ENCODE measurements around the gene PDCD1.
"Not testable (repeated sequence)": the region's sequence is repeated elsewhere in the genome, so short reads cannot be mapped to it uniquely, and the experiment has no call there.

Gene PDCD1

DNA sequence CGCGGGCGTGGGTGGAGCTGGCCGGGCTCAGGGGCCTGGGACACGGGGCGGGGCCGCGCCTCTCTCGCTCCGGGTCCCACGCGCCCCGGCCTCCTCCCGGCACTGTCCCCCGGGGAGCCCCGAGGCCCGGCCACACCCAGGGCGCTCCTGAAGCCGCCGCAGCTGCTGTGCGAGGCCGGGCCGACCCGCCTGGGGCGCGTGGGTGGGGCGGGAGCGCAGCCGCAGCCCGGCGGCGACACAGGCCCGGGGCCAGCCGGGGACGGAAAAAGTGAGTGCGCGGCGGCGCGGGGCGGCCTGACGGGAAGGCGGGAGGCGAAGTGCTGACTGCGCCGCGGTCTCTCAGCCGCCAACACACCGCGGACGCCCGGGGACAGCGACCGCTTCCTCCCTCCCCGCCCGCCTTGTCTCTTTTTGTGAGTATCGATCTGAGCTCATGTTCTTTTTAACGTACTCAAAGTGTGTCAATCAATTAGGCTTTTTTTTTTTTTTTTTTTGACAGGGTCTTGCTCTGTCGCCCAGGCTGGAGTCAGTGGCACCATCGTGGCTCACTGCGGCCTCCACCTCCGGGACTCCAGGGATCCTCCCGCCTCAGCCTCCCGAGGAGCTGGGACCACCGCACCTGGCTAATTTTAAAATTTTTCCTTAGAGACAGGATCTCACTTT, 14.5 kb downstream of the PDCD1 start:
- no peaks in the 10 kb centered on the region for H3K36me3 Mint-ChIP-seq
- H3K4me3 Mint-ChIP-seq = peak overlapping the region; percentile 75
- no peaks in the 10 kb centered on the region for H3K9me3 Mint-ChIP-seq
- H3K4me1 Mint-ChIP-seq = peaks cover 35% of the 10 kb centered on the region
- peak overlapping the region; percentile 74 for H3K27ac Mint-ChIP-seq
- peak; percentile 92 for ATAC-seq
- no peaks in the 10 kb centered on the region for H3K27me3 Mint-ChIP-seq

DNA sequence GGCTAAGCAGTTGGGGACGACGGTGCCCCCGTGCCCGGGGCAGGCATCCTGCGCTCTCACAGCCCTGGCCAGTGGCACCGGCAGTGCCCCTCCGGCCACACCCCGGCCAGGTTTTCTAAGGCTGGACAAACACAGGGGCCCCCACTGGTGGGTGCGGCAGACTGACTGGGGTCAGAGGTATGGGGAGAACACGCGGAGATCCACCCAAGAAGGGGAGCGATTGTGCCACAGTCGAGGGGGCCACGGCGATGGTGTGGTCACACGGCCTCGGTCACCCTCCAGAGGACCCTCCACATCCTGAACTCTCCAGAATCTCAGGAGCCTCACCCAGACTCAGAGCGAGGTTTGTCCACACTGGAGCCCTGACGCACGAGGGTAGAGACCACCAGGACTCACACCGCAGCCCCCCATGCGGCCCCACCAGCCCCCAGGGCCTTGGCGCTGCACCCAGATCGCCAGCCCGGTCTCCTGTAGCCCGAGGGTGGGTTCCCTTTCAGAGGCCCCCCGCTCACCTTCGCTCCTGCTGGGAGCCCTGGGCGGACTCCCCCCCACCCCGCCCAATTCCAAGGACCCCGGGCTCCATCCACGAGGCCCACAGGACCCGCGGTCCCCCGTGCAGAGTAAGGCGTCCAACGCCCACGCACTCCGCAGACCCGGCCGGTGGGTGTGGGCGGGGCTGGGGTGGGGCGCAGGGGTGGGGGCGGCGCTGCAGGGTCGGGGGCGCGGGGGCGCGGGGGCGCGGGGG, 15.2 kb downstream of the PDCD1 start:
- Mint-ChIP-seq H3K27ac (peak overlapping the region; percentile 84), H3K4me3 (peak overlapping the region; percentile 68), H3K36me3 (no peaks in the 10 kb centered on the region), H3K9me3 (no peaks in the 10 kb centered on the region), H3K27me3 (no peaks in the 10 kb centered on the region), H3K4me1 (peaks cover 35% of the 10 kb centered on the region)
- peak; percentile 3 for ATAC-seq

DNA sequence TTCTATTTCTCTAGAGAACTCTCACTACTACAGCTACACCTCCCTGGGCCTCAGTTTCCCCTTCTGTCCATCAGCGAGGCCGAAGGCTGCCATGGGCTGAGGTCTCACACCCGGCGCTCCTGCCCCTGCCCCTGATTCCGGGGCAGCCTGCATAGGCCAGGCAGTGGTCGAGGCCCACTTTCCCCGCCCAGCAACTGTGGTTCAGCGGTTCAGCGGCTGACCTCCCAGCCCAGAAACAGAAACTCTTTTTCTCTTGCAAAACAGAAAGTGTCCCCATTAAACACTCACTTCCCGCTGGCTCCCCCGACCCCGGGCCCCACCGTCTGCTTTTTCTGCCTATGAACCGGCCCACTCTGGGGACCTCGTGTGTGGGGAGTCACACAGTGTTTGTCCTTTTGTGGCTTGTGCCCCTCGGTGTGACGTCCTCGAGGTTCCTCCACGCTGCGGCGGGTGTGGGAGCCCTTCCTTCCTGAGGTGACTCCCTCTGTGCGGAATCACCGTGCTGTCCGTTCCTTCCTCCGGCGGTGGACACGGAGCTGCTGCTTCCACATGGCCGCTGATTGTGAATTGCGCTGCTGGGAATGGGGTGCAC, 16.0 kb downstream of the PDCD1 start:
- Mint-ChIP-seq H3K4me1 (peaks cover 35% of the 10 kb centered on the region), H3K9me3 (no peaks in the 10 kb centered on the region), H3K27me3 (no peaks in the 10 kb centered on the region), H3K4me3 (peak overlapping the region; percentile 68), H3K36me3 (no peaks in the 10 kb centered on the region), H3K27ac (peak overlapping the region; percentile 84)
- ATAC-seq = peak; percentile 39

DNA sequence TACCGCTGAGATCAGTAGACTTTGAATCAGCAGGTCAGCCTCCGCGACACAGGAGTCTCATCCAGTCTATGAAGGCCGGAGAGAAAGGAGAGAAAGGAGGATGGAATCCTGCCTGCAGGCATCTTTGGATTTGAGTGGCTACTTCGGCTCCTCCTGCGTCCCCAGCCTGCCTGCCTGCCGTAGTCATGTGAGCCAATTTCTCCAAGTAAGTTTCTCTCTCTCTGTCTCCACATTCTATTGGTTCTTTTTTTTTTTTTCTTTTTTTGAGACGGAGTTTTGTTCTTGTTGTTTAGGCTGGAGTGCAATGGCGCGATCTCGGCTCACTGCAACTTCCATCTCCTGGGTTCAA, 16.7 kb downstream of the PDCD1 start:
- Mint-ChIP-seq H3K9me3 (no peaks in the 10 kb centered on the region), H3K27ac (peak overlapping the region; percentile 84), H3K4me1 (peaks cover 35% of the 10 kb centered on the region), H3K36me3 (no peaks in the 10 kb centered on the region), H3K4me3 (no peak overlapping the region), H3K27me3 (no peaks in the 10 kb centered on the region)
- no peak for ATAC-seq

DNA sequence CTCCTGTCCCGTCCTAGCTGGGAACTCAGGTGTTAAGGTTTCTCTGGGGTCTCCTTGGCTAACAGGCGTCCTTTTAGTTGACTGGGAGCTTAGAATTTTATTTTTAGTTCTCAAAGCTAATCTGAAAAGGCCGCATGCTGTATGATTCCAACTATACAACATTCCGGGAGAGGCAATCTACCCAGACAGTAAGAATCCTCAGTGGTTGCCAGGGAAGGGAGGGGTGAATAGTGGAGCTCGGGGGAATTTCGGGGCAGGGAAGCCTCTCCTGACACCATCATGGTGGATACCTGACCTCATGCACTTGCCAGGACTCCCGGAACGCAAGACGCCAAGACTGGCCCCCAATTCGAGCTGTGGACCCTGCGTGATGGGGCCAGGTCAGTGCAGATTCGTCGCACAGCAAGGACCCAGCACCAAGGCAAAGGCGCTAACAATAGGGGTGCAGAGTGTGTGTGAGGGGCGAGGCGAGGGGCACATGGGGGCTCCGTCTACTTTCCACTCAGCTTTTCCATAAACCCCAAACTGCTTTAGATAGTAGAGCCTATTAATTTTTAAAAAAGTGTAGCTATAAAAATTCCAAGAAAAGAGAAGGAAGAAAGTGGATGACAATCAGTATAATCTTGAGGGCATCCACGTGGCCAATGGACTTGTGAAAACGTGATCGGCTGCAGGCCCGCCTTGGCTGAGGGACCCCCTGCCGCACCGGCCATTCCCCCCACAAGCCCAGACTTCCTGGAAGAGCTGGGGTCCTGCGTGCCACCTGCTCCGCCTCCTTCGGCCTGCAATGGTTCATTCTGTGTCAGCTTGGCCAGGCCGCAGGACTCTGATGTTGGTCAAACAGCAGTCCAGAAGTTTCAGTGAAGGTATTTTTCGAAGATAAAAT, 17.3 kb downstream of the PDCD1 start:
- H3K27me3 Mint-ChIP-seq = no peaks in the 10 kb centered on the region
- H3K36me3 Mint-ChIP-seq = no peaks in the 10 kb centered on the region
- H3K9me3 Mint-ChIP-seq = no peaks in the 10 kb centered on the region

DNA sequence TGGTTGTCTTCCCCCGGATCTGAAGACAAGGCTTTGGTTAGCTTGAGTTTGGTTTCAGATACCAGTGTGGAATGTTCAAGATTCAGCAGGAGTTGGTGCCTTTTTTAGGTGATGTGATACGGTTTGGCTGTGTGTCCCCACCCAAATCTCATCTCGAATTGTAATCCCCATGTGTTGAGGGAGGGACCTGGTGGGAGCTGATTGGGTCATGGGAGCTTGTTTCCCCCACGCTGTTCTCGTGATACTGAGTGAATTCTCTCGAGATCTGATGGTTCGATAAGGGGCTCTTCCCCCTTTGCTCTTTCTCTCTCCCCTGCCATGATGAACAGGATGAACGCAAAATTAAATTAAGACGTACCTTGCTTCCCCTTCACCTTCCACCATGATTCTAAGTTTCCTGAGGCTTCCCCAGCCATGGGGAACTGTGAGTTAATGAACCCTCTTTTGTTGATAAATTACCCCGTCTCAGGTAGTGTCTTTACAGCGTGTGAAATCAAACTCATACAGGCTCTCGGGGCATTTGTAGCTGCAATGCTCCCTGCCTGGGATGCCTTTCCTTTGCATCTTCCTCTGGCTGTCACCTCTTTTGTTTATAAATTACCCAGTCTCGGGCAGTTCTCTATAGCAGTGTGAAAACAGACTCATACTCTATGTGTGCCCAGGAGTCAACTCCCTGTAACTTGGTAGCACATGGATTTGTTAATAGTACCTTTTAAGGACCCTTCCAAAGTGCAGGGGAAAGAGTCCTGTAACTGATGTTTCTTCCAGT, 21.3 kb downstream of the PDCD1 start:
- ATAC-seq = no peak
- Mint-ChIP-seq H3K27me3 (peaks cover 19% of the 10 kb centered on the region), H3K36me3 (no peaks in the 10 kb centered on the region), H3K9me3 (no peaks in the 10 kb centered on the region), H3K4me3 (no peak overlapping the region), H3K4me1 (peaks cover 1% of the 10 kb centered on the region), H3K27ac (no peak overlapping the region)

More for the DNA sequence above, 17.3 kb downstream of the PDCD1 start:
- H3K4me1 Mint-ChIP-seq = peaks cover 34% of the 10 kb centered on the region
- ATAC-seq = no peak
- H3K4me3 Mint-ChIP-seq = no peak overlapping the region
- no peak overlapping the region for H3K27ac Mint-ChIP-seq

DNA sequence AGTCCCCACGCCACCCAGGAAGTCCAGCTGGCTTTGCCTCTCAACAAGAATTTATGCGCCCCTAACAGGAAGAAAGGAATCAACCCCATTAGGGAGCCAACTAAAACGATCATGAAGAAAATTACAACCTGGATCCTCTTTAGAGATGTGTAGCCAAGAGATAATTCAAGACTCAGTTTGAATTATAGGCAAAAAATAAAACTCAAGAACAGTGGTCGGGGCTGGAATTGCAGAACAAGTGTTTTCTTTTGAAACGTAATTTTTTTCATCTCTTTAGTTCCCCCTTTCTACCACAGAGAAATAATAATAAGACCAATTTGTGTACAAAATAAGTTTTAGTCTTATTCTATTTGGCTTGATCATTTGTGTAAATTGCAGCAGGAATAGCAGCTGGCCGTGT, 22.4 kb downstream of the PDCD1 start:
- no peak overlapping the region for H3K27ac Mint-ChIP-seq
- H3K9me3 Mint-ChIP-seq = no peaks in the 10 kb centered on the region
- H3K4me3 Mint-ChIP-seq = no peak overlapping the region
- H3K4me1 Mint-ChIP-seq = no peaks in the 10 kb centered on the region
- ATAC-seq = no peak
- peaks cover 24% of the 10 kb centered on the region for H3K27me3 Mint-ChIP-seq
- no peaks in the 10 kb centered on the region for H3K36me3 Mint-ChIP-seq

DNA sequence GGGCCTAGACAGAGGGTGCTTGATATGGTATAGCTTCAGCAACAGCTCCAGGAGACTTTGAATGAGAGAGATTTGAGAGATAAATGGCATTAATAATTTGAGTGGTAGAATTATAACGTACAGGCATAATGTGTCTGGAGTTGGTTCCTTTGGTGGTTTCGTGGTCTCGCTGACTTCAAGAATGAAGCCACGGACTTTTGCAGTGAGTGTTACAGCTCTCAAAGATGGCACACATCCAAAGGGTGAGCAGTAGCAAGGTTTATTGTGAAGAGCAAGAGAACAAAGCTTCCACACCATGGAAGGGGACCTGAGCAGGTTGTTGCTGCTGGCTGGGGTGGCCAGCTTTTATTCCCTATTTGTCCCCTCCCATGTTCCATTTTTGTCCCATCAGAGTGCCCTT, 23.1 kb downstream of the PDCD1 start:
- Mint-ChIP-seq H3K9me3 (no peaks in the 10 kb centered on the region), H3K27me3 (peaks cover 31% of the 10 kb centered on the region), H3K36me3 (no peaks in the 10 kb centered on the region), H3K4me3 (no peak overlapping the region), H3K27ac (no peak overlapping the region), H3K4me1 (no peaks in the 10 kb centered on the region)
- ATAC-seq = no peak

DNA sequence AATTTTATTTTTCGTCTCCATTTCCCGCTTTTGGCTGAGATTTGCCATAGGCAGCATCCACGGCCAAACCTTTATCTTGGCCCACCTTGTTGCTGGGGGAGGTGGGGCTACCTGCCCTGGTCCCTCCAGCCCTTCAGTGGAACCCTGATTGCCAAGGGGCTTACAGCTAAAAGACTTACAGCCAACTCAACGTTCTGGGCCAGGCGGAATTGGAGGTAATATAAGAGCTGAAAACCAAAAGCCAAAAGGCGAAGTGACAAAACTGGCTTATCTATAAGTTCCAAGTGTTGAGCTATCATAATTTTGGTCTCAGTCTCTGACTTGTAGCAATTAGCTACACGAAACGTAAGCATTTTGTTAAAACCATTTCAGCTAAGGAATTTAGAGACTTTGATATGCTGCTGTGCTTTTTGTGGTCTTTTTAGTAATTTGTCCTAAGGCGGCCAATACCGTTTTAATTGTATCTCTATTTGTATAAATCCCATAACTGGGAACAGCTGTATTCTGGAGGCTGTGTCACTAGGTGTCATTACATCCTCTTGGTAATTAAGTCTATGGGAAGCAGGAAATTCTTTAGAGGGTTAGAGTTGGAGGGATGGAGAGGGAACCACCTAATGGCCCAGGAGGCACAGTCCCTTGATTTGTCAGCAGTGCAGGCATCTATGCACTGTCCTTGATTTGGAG, 24.0 kb downstream of the PDCD1 start:
- no peak for ATAC-seq
- Mint-ChIP-seq H3K27ac (no peak overlapping the region), H3K4me1 (no peaks in the 10 kb centered on the region), H3K9me3 (no peaks in the 10 kb centered on the region), H3K36me3 (no peaks in the 10 kb centered on the region), H3K27me3 (peaks cover 37% of the 10 kb centered on the region), H3K4me3 (no peak overlapping the region)

DNA sequence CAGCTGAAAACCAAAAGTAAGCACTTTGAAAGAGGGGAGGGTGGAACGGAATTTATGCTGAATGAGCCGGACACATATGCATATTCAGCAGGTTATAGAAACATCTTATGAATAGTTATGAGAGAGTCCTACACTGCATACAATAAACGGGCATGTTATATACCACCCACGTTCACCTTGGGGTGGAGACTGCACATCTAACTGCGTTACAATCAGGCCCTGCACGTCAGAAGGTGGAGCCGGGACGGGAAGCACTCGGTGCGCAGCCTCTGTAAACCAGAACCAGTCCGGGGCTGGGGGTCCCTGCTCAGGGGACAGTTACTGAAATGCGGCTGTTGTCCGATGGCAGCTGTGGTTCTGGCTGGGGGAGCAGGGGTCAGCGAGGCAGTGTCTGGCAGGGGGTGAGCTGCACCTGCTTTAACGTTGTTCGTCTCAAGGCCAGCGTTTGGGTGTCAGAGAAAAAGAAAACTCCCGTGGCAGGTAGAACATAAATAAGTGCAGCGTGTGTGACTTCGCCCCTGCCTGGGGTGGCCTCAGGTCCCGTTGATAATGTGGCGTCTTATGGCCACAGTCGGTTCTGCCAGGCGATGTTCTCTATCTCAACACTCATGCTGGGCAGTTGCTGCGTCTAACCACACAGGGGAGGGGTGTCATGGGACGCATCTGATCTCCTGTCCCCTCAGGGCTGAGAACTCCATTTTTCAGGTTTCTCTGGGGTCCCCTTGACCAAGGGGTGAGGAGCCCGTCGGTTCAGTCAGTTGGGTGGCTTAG, 24.8 kb downstream of the PDCD1 start:
- H3K27ac Mint-ChIP-seq, H3K36me3 Mint-ChIP-seq, H3K9me3 Mint-ChIP-seq, ATAC-seq, H3K4me1 Mint-ChIP-seq, H3K4me3 Mint-ChIP-seq: not testable (repeated sequence)
- peaks cover 37% of the 10 kb centered on the region for H3K27me3 Mint-ChIP-seq

DNA sequence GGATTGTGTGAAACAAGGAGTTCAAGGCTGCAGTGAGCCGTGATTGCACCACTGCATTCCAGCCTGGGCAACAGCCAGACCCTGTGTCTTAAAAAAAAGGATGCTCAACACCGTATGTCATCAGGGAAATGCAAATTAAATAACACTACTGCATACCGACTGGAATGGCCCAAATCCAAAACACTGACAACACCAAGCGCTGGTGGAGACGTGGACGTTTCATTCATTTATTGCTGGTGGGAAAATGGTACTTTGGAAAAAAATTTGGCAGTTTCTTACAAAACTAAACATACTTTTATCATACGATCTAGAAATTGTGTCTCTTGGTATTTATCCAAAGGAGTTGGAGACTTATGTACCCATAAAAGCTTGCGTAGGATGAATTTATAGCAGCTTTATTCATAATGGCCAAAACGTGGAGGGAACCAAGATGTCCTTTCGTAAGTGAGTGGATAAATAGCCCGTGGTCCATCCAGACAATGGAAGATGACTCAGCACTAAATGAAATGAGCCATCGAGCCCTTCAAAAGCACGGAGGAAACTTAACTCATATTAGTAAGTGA, 25.5 kb downstream of the PDCD1 start:
- Mint-ChIP-seq H3K4me3 (no peak overlapping the region), H3K27ac (no peak overlapping the region), H3K4me1 (no peaks in the 10 kb centered on the region), H3K36me3 (no peaks in the 10 kb centered on the region), H3K27me3 (peaks cover 37% of the 10 kb centered on the region), H3K9me3 (no peaks in the 10 kb centered on the region)
- no peak for ATAC-seq

DNA sequence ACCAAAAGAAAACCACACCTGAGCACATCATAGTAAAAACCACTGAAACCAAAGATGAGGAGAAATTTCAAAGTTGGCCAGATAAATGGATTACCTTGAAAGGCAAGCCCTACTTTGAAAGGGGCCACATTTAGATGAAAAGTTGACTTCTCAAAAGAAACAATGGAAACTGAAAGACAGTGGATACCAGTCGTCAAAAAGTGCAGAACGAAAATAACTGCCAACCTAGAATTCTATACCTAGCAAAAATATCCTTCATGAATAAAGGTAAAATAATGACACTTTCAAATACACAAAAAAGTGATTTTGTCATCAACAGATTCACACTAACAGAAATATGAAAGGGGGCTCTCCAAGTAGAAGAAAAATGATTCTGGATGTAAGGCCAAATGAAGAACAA, 31.3 kb downstream of the PDCD1 start:
- Mint-ChIP-seq H3K27ac (no peak overlapping the region), H3K4me1 (peaks cover 7% of the 10 kb centered on the region), H3K9me3 (peaks cover 16% of the 10 kb centered on the region), H3K36me3 (no peaks in the 10 kb centered on the region), H3K27me3 (peaks cover 62% of the 10 kb centered on the region), H3K4me3 (no peak overlapping the region)
- no peak for ATAC-seq
